ENCODE measurements around the gene A4GALT. TPM values are rescaled to one million over a fixed set of nuclear protein-coding genes. Genes with fewer than 3 reads are reported as not detected.

A4GALT gene
- total and polyA plus RNA-seq, 2 of the 13 experiments (the other 11 are each of a cell fraction or from before 2014, with no cell fraction given): 0.09 to 1.1 TPM

- TF ChIP-seq, protein P1, sequence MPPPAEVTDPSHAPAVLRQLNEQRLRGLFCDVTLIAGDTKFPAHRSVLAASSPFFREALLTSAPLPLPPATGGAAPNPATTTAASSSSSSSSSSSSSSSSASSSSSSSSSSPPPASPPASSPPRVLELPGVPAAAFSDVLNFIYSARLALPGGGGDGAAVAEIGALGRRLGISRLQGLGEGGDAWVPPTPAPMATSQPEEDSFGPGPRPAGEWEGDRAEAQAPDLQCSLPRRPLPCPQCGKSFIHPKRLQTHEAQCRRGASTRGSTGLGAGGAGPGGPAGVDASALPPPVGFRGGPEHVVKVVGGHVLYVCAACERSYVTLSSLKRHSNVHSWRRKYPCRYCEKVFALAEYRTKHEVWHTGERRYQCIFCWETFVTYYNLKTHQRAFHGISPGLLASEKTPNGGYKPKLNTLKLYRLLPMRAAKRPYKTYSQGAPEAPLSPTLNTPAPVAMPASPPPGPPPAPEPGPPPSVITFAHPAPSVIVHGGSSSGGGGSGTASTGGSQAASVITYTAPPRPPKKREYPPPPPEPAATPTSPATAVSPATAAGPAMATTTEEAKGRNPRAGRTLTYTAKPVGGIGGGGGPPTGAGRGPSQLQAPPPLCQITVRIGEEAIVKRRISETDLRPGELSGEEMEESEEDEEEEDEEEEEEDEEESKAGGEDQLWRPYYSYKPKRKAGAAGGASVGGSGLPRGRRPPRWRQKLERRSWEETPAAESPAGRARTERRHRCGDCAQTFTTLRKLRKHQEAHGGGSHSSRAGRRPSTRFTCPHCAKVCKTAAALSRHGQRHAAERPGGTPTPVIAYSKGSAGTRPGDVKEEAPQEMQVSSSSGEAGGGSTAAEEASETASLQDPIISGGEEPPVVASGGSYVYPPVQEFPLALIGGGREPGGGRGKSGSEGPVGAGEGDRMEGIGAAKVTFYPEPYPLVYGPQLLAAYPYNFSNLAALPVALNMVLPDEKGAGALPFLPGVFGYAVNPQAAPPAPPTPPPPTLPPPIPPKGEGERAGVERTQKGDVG (CRISPR knock-in tag; IDR thresholded peaks at IDR 0.05; ENCODE audit: borderline replicate concordance): no peak
- TF ChIP-seq ZNF512B (CRISPR knock-in tag; IDR thresholded peaks at IDR 0.05; ENCODE audit: borderline replicate concordance) (no peak), ZNF564 (CRISPR knock-in tag; IDR thresholded peaks at IDR 0.05) (no peak), RNF2 (conservative IDR thresholded peaks at IDR 0.05; ENCODE audit: low read depth) (no peak), ARID5B (CRISPR knock-in tag; IDR thresholded peaks at IDR 0.05) (no peak), POLR2AphosphoS5 (IDR thresholded peaks at IDR 0.05; ENCODE audit: low read depth, low read length) (peak; percentile 25; the same call in 1 of the 2 replicates), NFRKB (IDR thresholded peaks at IDR 0.05) (no peak), ZFP90 (CRISPR knock-in tag; IDR thresholded peaks at IDR 0.05; ENCODE audit: borderline replicate concordance) (no peak), HOXA9 (CRISPR knock-in tag; IDR thresholded peaks at IDR 0.05; ENCODE audit: borderline replicate concordance) (no peak), FOXK1 (CRISPR knock-in tag; IDR thresholded peaks at IDR 0.05; ENCODE audit: borderline replicate concordance, low read depth) (no peak), FOXM1 (CRISPR knock-in tag; IDR thresholded peaks at IDR 0.05) (no peak), FOXA3 (CRISPR knock-in tag; IDR thresholded peaks at IDR 0.05) (peak; percentile 60; the same call in 1 of the 2 replicates), ESRRA (CRISPR knock-in tag; IDR thresholded peaks at IDR 0.05; ENCODE audit: low read depth) (no peak), NFKBIZ (CRISPR knock-in tag; IDR thresholded peaks at IDR 0.05) (no peak), ZNF569 (CRISPR knock-in tag; IDR thresholded peaks at IDR 0.05; ENCODE audit: borderline replicate concordance) (no peak)
- TF ChIP-seq, protein P2, sequence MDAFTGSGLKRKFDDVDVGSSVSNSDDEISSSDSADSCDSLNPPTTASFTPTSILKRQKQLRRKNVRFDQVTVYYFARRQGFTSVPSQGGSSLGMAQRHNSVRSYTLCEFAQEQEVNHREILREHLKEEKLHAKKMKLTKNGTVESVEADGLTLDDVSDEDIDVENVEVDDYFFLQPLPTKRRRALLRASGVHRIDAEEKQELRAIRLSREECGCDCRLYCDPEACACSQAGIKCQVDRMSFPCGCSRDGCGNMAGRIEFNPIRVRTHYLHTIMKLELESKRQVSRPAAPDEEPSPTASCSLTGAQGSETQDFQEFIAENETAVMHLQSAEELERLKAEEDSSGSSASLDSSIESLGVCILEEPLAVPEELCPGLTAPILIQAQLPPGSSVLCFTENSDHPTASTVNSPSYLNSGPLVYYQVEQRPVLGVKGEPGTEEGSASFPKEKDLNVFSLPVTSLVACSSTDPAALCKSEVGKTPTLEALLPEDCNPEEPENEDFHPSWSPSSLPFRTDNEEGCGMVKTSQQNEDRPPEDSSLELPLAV (CRISPR knock-in tag; conservative IDR thresholded peaks at IDR 0.05; ENCODE audit: low read depth): no peak
- TF ChIP-seq, protein P3, sequence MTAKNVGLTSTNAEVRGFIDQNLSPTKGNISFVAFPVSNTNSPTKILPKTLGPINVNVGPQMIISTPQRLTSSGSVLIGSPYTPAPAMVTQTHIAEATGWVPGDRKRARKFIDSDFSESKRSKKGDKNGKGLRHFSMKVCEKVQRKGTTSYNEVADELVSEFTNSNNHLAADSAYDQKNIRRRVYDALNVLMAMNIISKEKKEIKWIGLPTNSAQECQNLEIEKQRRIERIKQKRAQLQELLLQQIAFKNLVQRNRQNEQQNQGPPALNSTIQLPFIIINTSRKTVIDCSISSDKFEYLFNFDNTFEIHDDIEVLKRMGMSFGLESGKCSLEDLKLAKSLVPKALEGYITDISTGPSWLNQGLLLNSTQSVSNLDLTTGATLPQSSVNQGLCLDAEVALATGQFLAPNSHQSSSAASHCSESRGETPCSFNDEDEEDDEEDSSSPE (CRISPR knock-in tag; IDR thresholded peaks at IDR 0.05): no peak
Measured at GRCh38 chr22:42645938-42646568, 74.6 kb downstream of the A4GALT start (continued).

All from HepG2 (cell line).